G401.6 (cell line): Measurements from ENCODE around the gene NCAPH2.

Source experiments
- FAIRE-seq: peaks from 2 replicates; lab custom pipeline; 2012; peaks lifted over from hg19 to GRCh38; lab: Jason Lieb, UNC

The NCAPH2 gene

GRCh38 chr22:50490531-50491308, 17.3 kb upstream of the NCAPH2 start:
- no peak for FAIRE-seq

- no peak for FAIRE-seq
These were observed 10.9 kb upstream of the NCAPH2 start for GRCh38 chr22:50497093-50497492.

- FAIRE-seq: peak; percentile 96
These were observed 9.6 kb upstream of the NCAPH2 start for GRCh38 chr22:50498322-50498890.

- no peak for FAIRE-seq
These were observed 7.6 kb upstream of the NCAPH2 start for GRCh38 chr22:50500452-50500851.

- FAIRE-seq: no peak
These were observed 5.9 kb upstream of the NCAPH2 start for GRCh38 chr22:50502096-50502495.

GRCh38 chr22:50502628-50503474, 5.2 kb upstream of the NCAPH2 start:
- FAIRE-seq: no peak

- no peak for FAIRE-seq
These were observed 4.4 kb upstream of the NCAPH2 start for GRCh38 chr22:50503475-50504145.

GRCh38 chr22:50504369-50505211, 3.4 kb upstream of the NCAPH2 start:
- FAIRE-seq: no peak

GRCh38 chr22:50505276-50505775, 2.7 kb upstream of the NCAPH2 start:
- no peak for FAIRE-seq

- FAIRE-seq: no peak
These were observed 2.0 kb upstream of the NCAPH2 start for GRCh38 chr22:50505776-50506610.

GRCh38 chr22:50506611-50507420, 1.2 kb upstream of the NCAPH2 start:
- FAIRE-seq: no peak

GRCh38 chr22:50507421-50507990, 518 bp upstream of the NCAPH2 start, which contains the start of gene LMF2:
Gene LMF2 (minus strand): TSS chr22:50507702. CDS start chr22:50507675, 27 bp downstream.
- FAIRE-seq: no peak

- no peak for FAIRE-seq
These were observed 873 bp downstream of the NCAPH2 start for GRCh38 chr22:50508897-50509296.

GRCh38 chr22:50513175-50513574, 5.2 kb downstream of the NCAPH2 start:
- FAIRE-seq: no peak

- FAIRE-seq: no peak
These were observed 8.0 kb downstream of the NCAPH2 start for GRCh38 chr22:50516068-50516467.

- FAIRE-seq: no peak
These were observed 8.9 kb downstream of the NCAPH2 start for GRCh38 chr22:50516891-50517290.

GRCh38 chr22:50517495-50518260, 9.7 kb downstream of the NCAPH2 start:
- no peak for FAIRE-seq

- no peak for FAIRE-seq
These were observed 10.6 kb downstream of the NCAPH2 start for GRCh38 chr22:50518606-50519005.
